ENCODE measurements around the gene CBLC.

Gene CBLC

DNA sequence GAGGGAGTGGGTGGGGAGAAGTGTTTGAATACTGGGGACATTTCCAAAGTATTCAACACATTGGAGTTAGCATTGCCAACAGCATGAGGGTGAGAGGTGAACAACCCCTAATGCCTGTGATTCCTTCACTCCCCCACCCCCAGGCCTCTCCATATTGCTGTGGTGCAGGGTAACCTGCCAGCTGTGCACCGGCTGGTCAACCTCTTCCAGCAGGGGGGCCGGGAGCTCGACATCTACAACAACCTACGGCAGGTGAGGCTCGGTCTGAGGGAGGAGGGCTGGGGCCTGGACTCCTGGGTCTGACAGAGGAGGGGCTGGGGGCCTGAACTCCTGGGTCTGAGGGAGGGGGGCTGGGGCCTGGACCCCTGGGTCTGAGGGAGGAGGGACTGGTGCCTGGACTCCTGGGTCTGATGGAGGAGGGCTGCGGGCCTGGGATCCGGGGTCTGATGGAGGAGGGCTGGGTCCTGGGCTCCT lies 21.6 kb upstream of the CBLC start:
- no peak for DNase-seq (ENCODE audit: insufficient read length)
- FAIRE-seq: no peak

DNA sequence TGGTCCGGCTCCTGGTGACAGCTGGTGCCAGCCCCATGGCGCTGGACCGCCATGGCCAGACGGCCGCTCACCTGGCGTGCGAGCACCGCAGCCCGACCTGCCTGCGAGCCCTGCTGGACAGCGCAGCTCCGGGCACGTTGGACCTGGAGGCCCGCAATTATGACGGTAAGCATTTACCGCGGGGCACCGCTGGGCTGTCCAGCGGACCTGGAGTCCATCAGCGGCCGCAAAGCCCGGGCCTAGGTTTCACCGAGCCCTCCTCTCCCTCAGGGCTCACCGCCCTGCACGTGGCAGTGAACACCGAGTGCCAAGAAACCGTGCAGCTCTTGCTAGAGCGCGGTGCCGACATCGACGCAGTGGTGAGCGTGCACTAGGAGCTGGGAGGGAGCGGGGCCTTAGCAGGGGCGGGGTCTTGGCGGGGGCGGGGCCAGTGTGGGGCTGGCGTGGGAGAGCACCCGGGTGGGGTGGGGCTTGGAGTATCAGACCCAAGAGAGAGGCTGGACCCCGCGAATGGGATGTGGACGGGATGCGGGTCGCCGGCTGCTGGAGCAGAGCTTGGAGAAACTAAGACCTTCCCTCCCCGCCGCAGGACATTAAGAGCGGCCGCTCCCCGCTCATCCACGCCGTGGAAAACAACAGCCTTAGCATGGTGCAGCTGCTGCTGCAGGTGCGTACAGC lies 20.5 kb upstream of the CBLC start:
- no peak for TF ChIP-seq POLR2AphosphoS5 (IDR thresholded peaks at IDR 0.05; ENCODE audit: low read depth, low read length)
- TF ChIP-seq TAF1 (IDR thresholded peaks at IDR 0.05; ENCODE audit: borderline replicate concordance, low read depth, low read length): no peak
- TF ChIP-seq POLR2A (IDR thresholded peaks at IDR 0.05; ENCODE audit: low read depth, low read length): no peak
- FAIRE-seq (no peak), DNase-seq (ENCODE audit: insufficient read length) (no peak)

More for the DNA sequence above, 21.6 kb upstream of the CBLC start:
- no peak for TF ChIP-seq TAF1 (IDR thresholded peaks at IDR 0.05; ENCODE audit: borderline replicate concordance, low read depth, low read length)
- no peak for TF ChIP-seq POLR2A (IDR thresholded peaks at IDR 0.05; ENCODE audit: low read depth, low read length)
- TF ChIP-seq POLR2AphosphoS5 (IDR thresholded peaks at IDR 0.05; ENCODE audit: low read depth, low read length): no peak

DNA sequence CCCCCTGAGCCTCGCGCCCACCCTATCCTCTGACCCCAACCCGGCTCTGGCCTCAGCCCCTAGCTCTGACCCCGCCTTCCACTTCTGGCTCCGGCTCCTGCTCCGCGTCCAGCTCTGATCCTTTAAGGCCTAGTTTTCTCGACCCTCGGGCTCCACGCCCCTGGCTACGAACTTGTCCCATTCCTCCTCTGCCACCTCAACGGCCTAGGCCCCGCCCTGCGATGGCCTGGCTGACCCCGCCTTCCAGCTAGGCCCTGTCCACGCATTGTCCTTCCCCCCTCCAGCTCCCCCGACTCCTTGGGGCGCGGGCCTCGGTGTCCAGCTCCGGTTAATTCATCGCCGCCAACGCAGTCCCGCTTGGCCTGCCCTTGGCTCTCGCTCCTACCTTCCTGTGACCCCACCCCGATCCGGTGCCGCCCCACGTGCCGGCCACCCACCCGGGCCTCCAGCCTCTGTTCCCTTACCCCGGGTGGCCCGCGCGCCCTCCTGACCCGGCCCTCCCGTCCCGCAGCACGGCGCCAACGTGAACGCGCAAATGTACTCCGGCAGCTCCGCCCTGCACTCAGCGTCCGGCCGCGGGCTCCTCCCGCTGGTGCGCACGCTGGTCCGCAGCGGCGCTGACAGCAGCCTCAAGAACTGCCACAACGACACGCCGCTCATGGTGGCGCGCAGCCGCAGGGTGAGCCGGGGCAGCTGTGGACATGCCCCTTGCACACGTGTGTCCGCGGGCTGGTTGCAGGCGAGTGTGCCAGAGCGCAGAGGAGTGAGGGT lies 19.8 kb upstream of the CBLC start:
- FAIRE-seq: no peak
- no peak for TF ChIP-seq POLR2AphosphoS5 (IDR thresholded peaks at IDR 0.05; ENCODE audit: low read depth, low read length)
- no peak for TF ChIP-seq TAF1 (IDR thresholded peaks at IDR 0.05; ENCODE audit: borderline replicate concordance, low read depth, low read length)
- TF ChIP-seq POLR2A (IDR thresholded peaks at IDR 0.05; ENCODE audit: low read depth, low read length): no peak
- DNase-seq (ENCODE audit: insufficient read length): no peak

DNA sequence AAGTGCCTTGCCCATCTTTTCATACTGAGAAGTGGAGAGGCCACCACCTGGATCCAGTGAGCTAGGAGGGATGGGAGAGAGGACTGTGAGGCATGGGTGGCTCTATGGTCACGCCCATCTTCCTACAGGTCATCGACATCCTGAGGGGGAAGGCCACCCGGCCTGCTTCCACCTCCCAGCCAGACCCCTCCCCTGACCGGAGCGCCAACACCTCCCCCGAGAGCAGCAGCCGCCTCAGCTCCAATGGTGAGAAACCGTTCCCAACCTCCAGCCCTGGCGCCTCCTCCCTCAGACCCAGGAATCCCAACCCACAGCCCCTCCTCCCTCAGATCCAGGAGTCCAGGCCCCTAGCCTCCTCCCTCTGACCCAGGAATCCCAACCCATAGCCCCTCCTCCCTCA lies 19.1 kb upstream of the CBLC start:
- TF ChIP-seq POLR2AphosphoS5 (IDR thresholded peaks at IDR 0.05; ENCODE audit: low read depth, low read length): no peak
- TF ChIP-seq TAF1 (IDR thresholded peaks at IDR 0.05; ENCODE audit: borderline replicate concordance, low read depth, low read length): no peak
- TF ChIP-seq POLR2A (IDR thresholded peaks at IDR 0.05; ENCODE audit: low read depth, low read length): no peak
- FAIRE-seq: no peak
- no peak for DNase-seq (ENCODE audit: insufficient read length)

DNA sequence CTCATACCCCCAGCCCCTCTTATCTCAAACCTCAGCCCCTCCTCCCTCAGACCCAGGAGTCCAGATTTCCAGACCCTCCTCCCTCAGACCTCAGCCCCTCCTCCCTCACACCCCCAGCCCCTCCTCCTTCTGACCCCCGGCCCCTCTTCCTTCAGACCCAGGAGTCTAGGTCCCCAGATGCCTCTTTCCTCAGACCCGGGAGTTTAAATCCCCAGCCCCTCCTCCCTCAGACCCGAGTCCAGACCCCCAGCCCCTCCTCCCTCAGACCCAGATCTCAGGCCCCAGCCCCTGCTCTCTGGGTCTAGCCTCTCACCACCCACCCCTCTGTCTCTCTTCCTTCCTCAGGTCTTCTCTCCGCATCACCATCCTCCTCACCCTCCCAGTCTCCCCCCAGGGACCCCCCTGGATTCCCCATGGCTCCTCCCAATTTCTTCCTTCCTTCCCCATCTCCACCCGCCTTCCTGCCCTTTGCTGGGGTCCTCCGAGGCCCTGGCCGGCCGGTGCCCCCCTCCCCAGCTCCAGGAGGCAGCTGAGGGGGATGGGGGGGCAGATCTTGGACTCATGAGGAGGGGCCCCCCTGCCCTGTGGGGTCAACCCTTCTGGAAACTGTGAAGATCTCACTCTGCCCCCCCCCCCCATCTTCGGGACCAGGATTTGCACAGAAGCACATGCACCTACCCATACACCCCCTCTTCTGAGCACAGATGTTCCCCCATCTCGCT lies 18.4 kb upstream of the CBLC start:
- no peak for TF ChIP-seq TAF1 (IDR thresholded peaks at IDR 0.05; ENCODE audit: borderline replicate concordance, low read depth, low read length)
- no peak for TF ChIP-seq POLR2AphosphoS5 (IDR thresholded peaks at IDR 0.05; ENCODE audit: low read depth, low read length)
- TF ChIP-seq POLR2A (IDR thresholded peaks at IDR 0.05; ENCODE audit: low read depth, low read length): no peak
- FAIRE-seq (no peak), DNase-seq (ENCODE audit: insufficient read length) (no peak)

DNA sequence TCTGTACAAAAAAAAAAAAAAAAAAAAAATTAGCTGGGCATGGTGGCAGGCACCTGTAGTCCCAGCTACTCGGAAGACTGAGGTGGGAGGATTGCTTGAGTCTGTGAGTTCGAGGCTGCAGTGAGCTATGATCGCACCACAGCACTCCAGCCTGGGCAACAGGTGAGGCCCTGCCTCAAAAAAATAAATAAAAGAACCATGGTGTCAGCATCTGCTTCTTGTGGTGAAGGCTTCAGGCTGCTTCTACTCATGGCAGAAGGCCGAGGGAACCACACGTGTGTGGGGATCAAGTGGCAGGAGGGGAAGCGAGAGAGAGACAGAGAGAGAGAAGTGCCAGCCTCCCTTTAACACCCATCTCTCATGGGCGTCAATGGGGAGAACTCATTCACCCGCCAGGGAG lies 15.7 kb upstream of the CBLC start:
- DNase-seq (ENCODE audit: insufficient read length) (no peak), FAIRE-seq (no peak)
- no peak for TF ChIP-seq POLR2AphosphoS5 (IDR thresholded peaks at IDR 0.05; ENCODE audit: low read depth, low read length)
- TF ChIP-seq TAF1 (IDR thresholded peaks at IDR 0.05; ENCODE audit: borderline replicate concordance, low read depth, low read length): no peak
- TF ChIP-seq POLR2A (IDR thresholded peaks at IDR 0.05; ENCODE audit: low read depth, low read length): no peak

DNA sequence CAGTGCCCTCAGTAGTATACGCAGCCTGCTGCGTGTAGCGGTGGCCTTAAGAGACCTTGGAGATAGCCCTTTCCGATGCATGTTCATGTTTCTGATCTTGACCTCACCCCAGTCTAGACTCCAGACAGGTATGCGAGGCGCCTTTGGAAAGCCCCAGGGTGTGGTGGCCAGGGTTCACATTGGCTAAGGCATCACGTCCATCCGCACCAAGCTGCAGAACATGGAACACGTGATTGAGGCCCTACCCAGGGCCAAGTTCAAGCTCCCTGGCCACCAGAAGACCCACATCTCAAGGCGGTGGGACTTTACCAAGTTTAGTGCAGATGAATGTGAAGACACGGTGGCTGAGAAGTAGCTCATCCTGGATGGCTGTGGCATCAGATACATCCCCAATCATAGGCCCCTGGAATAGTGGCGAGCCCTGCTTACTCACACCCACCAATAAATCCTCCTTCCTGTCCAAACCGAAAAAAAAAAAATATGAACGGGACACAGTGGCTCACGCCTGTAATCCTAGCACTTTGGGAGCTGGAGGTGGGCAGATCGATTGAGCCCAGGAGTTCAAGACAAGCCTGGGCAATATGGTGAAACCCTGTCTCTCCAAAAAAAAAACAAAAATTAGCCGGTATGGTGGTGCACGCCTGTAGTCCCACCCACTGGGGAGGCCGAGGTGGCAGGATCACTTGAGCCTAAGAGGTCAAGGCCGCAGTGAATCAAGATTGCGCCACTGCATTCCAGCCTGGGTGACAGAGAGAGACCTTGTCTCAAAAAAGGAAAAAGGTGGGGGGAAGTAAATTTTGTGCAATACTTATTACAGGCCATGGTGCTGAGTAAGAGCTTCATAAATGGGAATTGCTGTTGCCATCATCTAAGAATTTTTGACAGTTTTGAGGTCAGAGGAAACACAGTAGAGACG lies 12.4 kb upstream of the CBLC start:
- TF ChIP-seq POLR2AphosphoS5 (IDR thresholded peaks at IDR 0.05; ENCODE audit: low read depth, low read length): no peak
- no peak for TF ChIP-seq TAF1 (IDR thresholded peaks at IDR 0.05; ENCODE audit: borderline replicate concordance, low read depth, low read length)
- no peak for TF ChIP-seq POLR2A (IDR thresholded peaks at IDR 0.05; ENCODE audit: low read depth, low read length)
- no peak for FAIRE-seq
- no peak for DNase-seq (ENCODE audit: insufficient read length)

DNA sequence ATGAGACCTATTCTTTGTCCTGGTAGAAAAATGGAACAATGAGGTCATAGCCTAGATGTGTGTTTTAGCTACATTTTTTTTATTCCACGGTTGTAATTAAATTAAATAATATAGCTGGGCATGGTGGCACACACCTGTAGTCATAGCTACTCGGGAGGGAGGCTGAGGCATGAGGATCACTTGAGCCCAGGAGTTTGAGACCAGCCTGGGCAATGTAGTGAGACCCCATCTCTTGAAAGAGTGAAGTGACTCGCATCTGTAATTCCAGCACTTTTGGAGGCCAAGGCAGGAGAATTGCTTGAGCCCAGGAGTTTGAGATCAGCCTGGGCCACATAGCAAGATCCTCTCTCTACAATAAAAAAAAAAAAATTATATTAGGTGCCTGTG lies 11.7 kb upstream of the CBLC start:
- TF ChIP-seq TAF1 (IDR thresholded peaks at IDR 0.05; ENCODE audit: borderline replicate concordance, low read depth, low read length): no peak
- no peak for TF ChIP-seq POLR2AphosphoS5 (IDR thresholded peaks at IDR 0.05; ENCODE audit: low read depth, low read length)
- TF ChIP-seq POLR2A (IDR thresholded peaks at IDR 0.05; ENCODE audit: low read depth, low read length): no peak
- DNase-seq (ENCODE audit: insufficient read length) (no peak), FAIRE-seq (no peak)

DNA sequence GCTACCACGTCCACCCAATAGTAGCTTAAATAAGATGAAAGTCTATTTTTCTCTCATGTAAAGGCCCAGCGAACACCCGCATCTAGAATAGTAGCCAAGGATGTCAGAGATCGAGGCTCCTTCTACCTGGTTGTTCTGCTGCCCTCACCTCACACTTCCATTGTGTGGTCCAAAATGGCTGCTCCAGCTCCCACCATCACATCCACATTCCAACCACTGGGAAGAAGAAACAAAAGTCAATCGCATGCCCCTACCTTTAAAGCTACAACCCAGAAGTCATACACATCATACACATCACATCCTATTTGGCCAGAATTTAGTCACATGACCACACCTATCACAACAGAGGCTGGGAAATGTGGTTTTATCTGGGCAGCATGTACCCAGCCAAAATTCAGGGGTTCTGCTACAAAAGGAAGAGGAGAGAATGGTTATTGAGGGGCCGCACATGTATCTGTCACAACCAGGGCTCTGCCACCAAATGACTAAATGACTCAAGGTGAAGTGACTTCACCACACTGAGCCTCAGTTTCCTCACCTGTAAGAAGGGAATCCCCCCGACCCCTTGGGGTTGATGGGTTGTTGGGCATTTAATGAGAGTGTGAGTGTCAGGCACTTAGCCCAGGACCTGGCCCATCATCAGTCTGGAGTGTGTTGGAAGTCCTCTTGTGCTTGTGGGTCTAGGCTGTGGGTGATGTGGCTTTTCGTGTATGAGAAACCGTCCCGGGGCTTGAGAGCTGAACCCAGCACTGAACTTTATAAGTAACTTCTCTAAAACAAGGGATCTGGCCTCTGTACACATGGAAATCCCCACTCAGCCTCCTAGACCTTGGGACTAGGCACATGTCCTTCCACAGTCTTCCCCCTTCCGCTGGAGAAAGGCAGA lies 10.2 kb upstream of the CBLC start:
- FAIRE-seq: peak; percentile 17
- no peak for DNase-seq (ENCODE audit: insufficient read length)
- TF ChIP-seq POLR2A (IDR thresholded peaks at IDR 0.05; ENCODE audit: low read depth, low read length) (no peak), TAF1 (IDR thresholded peaks at IDR 0.05; ENCODE audit: borderline replicate concordance, low read depth, low read length) (no peak), POLR2AphosphoS5 (IDR thresholded peaks at IDR 0.05; ENCODE audit: low read depth, low read length) (no peak)

Measured in GM12892 (cell line).